IMR-90 (cell line): ENCODE measurements around the gene EXOC4.

Source experiments
- CTCF ChIP-seq: conservative IDR thresholded peaks from 2 replicates; pipeline ENCODE4 v1.5.1; 2012; ENCODE audit warnings: mild to moderate bottlenecking, low read depth, low read length, improper control_type of control experiment
- MAFK ChIP-seq: IDR thresholded peaks from 2 replicates; pipeline ENCODE4 v1.6.1; 2012; ENCODE audit warnings: low read depth, low read length, improper control_type of control experiment
- MAZ ChIP-seq: IDR thresholded peaks from 2 replicates; pipeline ENCODE4 v1.6.1; 2012; ENCODE audit warnings: low read depth, mild to moderate bottlenecking, low read length, improper control_type of control experiment, moderate library complexity, borderline replicate concordance
- POLR2A ChIP-seq: IDR thresholded peaks from 2 replicates; pipeline ENCODE4 v1.6.1; 2012; ENCODE audit warnings: mild to moderate bottlenecking, low read depth, low read length

- TF ChIP-seq CTCF = no peak
- TF ChIP-seq POLR2A = no peak
- no peak for TF ChIP-seq MAZ
- no peak for TF ChIP-seq MAFK
Observed at GRCh38 chr7:133367561-133367960, 114.7 kb downstream of the EXOC4 start.
